GM06990 (cell line): Measurements from ENCODE around the gene DNAJC13.

Source experiments
- DNase-seq: peaks from one replicate; pipeline ENCODE4 v3.0.0-alpha.2; 2011; ENCODE audit not compliant: insufficient read length; ENCODE audit errors: extremely low read depth
- H3K27me3 ChIP-seq: replicated peaks from 2 replicates; pipeline ENCODE4 v1.6.0; 2011; ENCODE audit warnings: low read length; ENCODE audit not compliant: control insufficient read depth, insufficient read depth
- H3K36me3 ChIP-seq: 2 replicates; pipeline ENCODE4 v1.5.1; 2011; ENCODE audit warnings: low read length; ENCODE audit not compliant: control insufficient read depth, insufficient read depth
- H3K4me3 ChIP-seq: replicated peaks from 2 replicates; pipeline ENCODE4 v1.5.1; 2011; ENCODE audit warnings: low read depth, mild to moderate bottlenecking, control low read depth, low read length
- CTCF ChIP-seq: IDR thresholded peaks from 2 replicates; pipeline ENCODE4 v1.5.1; 2011; ENCODE audit warnings: low read length, control low read depth, mild to moderate bottlenecking, inconsistent platforms; ENCODE audit not compliant: insufficient read depth, poor library complexity, severe bottlenecking

DNAJC13 gene

GRCh38 chr3:132513057-132513456 is 95.8 kb downstream of the DNAJC13 start:
- no peak for DNase-seq
- no peak for TF ChIP-seq CTCF
- Histone ChIP-seq H3K27me3 (no peaks in the 10 kb centered on the region), H3K36me3 (peaks cover 5% of the 10 kb centered on the region), H3K4me3 (no peak overlapping the region)

- no peaks in the 10 kb centered on the region for H3K27me3 ChIP-seq
- H3K36me3 ChIP-seq, result peaks cover 10% of the 10 kb centered on the region
- H3K4me3 ChIP-seq, result no peak overlapping the region
- TF ChIP-seq CTCF, result no peak
- DNase-seq, result no peak
Measured at GRCh38 chr3:132517311-132517710, 100.0 kb downstream of the DNAJC13 start.

DNA sequence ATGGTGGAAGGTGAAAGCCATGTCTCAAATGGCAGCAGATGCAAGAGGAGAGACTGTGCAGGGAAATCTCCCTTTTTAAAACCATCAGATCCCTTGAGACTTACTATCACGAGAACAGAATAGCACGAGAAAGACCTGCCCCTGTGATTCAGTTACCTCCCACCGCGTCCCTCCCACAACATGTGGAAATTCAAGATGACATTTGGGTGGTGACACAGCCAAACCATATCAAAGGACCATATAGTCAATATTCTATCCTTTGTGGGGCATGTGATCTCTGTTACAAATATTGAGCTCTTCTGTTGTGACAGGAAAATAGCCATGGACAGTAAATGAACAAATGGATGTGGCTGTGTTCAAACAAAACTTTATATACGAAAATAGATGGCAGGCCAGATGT is 102.6 kb downstream of the DNAJC13 start:
- H3K36me3 ChIP-seq, result peaks cover 10% of the 10 kb centered on the region
- no peak overlapping the region for H3K4me3 ChIP-seq
- no peaks in the 10 kb centered on the region for H3K27me3 ChIP-seq
- no peak for TF ChIP-seq CTCF
- no peak for DNase-seq

DNA sequence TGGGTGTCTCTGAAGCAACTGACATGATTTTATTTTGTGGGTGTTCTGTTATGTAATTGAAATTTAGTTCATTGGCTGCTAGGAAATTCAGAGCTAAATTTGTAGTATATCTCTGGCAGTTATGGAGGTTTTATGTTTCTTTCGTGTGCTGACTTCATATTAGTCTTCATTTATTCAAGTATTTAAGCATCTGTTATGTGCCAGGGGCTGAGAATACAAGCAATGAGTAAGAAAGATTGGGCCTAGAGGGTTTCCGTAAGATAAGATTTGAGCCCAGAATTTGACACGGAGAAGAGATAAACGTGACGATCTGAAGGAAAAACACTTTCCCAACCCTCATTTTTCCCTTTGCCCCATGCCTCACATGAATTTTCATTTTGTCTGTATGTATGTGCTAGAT is 104.6 kb downstream of the DNAJC13 start:
- Histone ChIP-seq H3K27me3 (no peaks in the 10 kb centered on the region), H3K36me3 (peaks cover 9% of the 10 kb centered on the region), H3K4me3 (no peak overlapping the region)
- TF ChIP-seq CTCF, result no peak
- no peak for DNase-seq

GRCh38 chr3:132522353-132522752 is 105.1 kb downstream of the DNAJC13 start:
- no peak for TF ChIP-seq CTCF
- DNase-seq, result no peak
- H3K36me3 ChIP-seq, result peaks cover 7% of the 10 kb centered on the region
- H3K4me3 ChIP-seq, result no peak overlapping the region
- H3K27me3 ChIP-seq, result no peaks in the 10 kb centered on the region

- H3K4me3 ChIP-seq, result no peak overlapping the region
- no peak for TF ChIP-seq CTCF
- H3K36me3 ChIP-seq, result peaks cover 7% of the 10 kb centered on the region
- DNase-seq, result no peak
- H3K27me3 ChIP-seq, result no peaks in the 10 kb centered on the region
Measured at GRCh38 chr3:132530624-132531023, 113.3 kb downstream of the DNAJC13 start.
